PC-3 (cell line): Measurements from ENCODE around the gene NR1D1. TPM values are rescaled to one million over a fixed set of nuclear protein-coding genes. Genes with fewer than 3 reads are reported as not detected.
A peak's percentile ranks its signal among the peaks of the same experiment; 100 is the strongest.
"Not testable (repeated sequence)": the region's sequence is repeated elsewhere in the genome, so short reads cannot be mapped to it uniquely, and the experiment has no call there.

ENCODE experiments used
- ATAC-seq: fragments of 200-7000 bp; cut with Tn5 transposase; 2 replicates; pipeline ENCODE4 v1.9.1; 2020; ENCODE audit warnings: mild to moderate bottlenecking, moderate library complexity
- Bru-seq: library from RNA; stranded (reverse); fragments of 400-500 nt; gene quantifications from one replicate; lab custom pipeline; 2021; lab: Mats Ljungman, UMichigan
- BruChase-seq, 2 experiments: library from RNA; stranded (reverse); fragments of 400-500 nt; gene quantifications; one replicate each; lab custom pipeline; 2021; lab: Mats Ljungman, UMichigan
- BruUV-seq: library from RNA; stranded (reverse); fragments of 400-500 nt; replicated peaks from 2 replicates; lab custom pipeline; 2021; lab: Mats Ljungman, UMichigan
- CTCF ChIA-PET: fragments of 300-600 bp; sonication (Branson Sonifier 250); formaldehyde crosslinking; loops from one replicate; lab custom pipeline; 2022; ENCODE audit warnings: antibody characterized with exemption; lab: Charles Lee
- POLR2A ChIA-PET: fragments of 300-600 bp; sonication (Branson Sonifier 250); formaldehyde crosslinking; loops from one replicate; lab custom pipeline; 2022; ENCODE audit warnings: antibody characterized with exemption; ENCODE audit not compliant: unreplicated experiment; lab: Charles Lee
- DNase-seq: peaks from one replicate; pipeline ENCODE4 v3.0.0-alpha.2; 2015
- H2AFZ ChIP-seq: fragments of 300-600 bp; sonication (generic); 2 replicates; pipeline ENCODE4 v1.6.0; 2016; ENCODE audit warnings: antibody characterized with exemption, low read length
- H3F3A ChIP-seq: fragments of 300-600 bp; sonication (generic); one replicate; pipeline ENCODE4 v1.6.0; 2017; ENCODE audit warnings: antibody characterized with exemption, low read length, control low read depth, mild to moderate bottlenecking; ENCODE audit not compliant: unreplicated experiment
- H3K27ac ChIP-seq: fragments of 300-600 bp; sonication (generic); 2 replicates; pipeline ENCODE4 v1.5.1; 2016; ENCODE audit warnings: mild to moderate bottlenecking, low read length
- H3K27me3 ChIP-seq: fragments of 300-600 bp; sonication (generic); 2 replicates; pipeline ENCODE4 v1.6.1; 2016; ENCODE audit warnings: low read length, mixed read lengths
- H3K36me3 ChIP-seq: fragments of 300-600 bp; sonication (generic); 2 replicates; pipeline ENCODE4 v1.6.1; 2016; ENCODE audit warnings: low read depth, mixed run types, low read length, mixed read lengths
- H3K4me1 ChIP-seq: fragments of 300-600 bp; sonication (generic); 2 replicates; pipeline ENCODE4 v1.5.1; 2016; ENCODE audit warnings: low read length; ENCODE audit not compliant: insufficient read depth
- H3K4me2 ChIP-seq: fragments of 300-600 bp; sonication (generic); 2 replicates; pipeline ENCODE4 v1.6.0; 2016; ENCODE audit warnings: low read length
- H3K4me3 ChIP-seq: fragments of 300-600 bp; sonication (generic); 2 replicates; pipeline ENCODE4 v1.5.1; 2016; ENCODE audit warnings: mild to moderate bottlenecking, low read length, mixed read lengths
- H3K79me2 ChIP-seq: fragments of 300-600 bp; sonication (generic); 2 replicates; pipeline ENCODE4 v1.6.1; 2017; ENCODE audit warnings: low read length, mixed read lengths
- H3K9ac ChIP-seq: fragments of 300-600 bp; sonication (generic); 2 replicates; pipeline ENCODE4 v1.6.0; 2016; ENCODE audit warnings: mild to moderate bottlenecking, low read length
- H3K9me2 ChIP-seq: fragments of 300-600 bp; sonication (generic); replicated peaks from 2 replicates; pipeline ENCODE4 v1.6.1; 2016; ENCODE audit warnings: mixed run types, low read length, mixed read lengths
- H3K9me3 ChIP-seq: fragments of 300-600 bp; sonication (generic); 2 replicates; pipeline ENCODE4 v1.6.1; 2016; ENCODE audit warnings: low read length, mixed read lengths
- H4K20me1 ChIP-seq: fragments of 300-600 bp; sonication (generic); 2 replicates; pipeline ENCODE4 v1.6.1; 2016; ENCODE audit warnings: low read length, mixed read lengths
- CTCF ChIP-seq: fragments of 300-600 bp; sonication (generic); conservative IDR thresholded peaks from 2 replicates; pipeline ENCODE4 v1.5.1; 2017; ENCODE audit warnings: antibody characterized with exemption, low read depth, mild to moderate bottlenecking, low read length
- EZH2 ChIP-seq: fragments of 300-600 bp; sonication (generic); IDR thresholded peaks from one replicate; pipeline ENCODE4 v1.6.1; 2017; ENCODE audit warnings: antibody characterized with exemption, mild to moderate bottlenecking, low read length; ENCODE audit not compliant: unreplicated experiment
- EZH2phosphoT487 ChIP-seq: fragments of 300-600 bp; sonication (generic); IDR thresholded peaks from 2 replicates; pipeline ENCODE4 v1.6.1; 2018; ENCODE audit warnings: mild to moderate bottlenecking, antibody characterized with exemption, low read length, borderline replicate concordance
- intact Hi-C: fragments of 100-400 bp; cut with micrococcal nuclease; formaldehyde crosslinking; loops from 2 replicates; pipeline ENCODE4 v1.9.0; 2023
- long read RNA-seq: library from polyadenylated mRNA; unstranded; transcript quantifications from one replicate; pipeline ENCODE4 v2.0.0, GENCODE V29; 2021; ENCODE audit not compliant: unreplicated experiment
- total RNA-seq: library from RNA; depleted of rRNA; stranded (reverse); fragments of >200 nt; gene quantifications from 2 replicates; pipeline ENCODE4 v1.2.3, GENCODE V29; 2014; rRNA removed

The NR1D1 gene
- total RNA-seq: 7.1 and 9.2 TPM in 2 replicates
- percentile 86 among the genes with signal in this experiment for Bru-seq, nascent RNA
- percentile 81 among the genes with signal in this experiment for BruChase-seq, experiment 1, labeled RNA remaining after a 6-hour chase
- percentile 81 among the genes with signal in this experiment for BruChase-seq, experiment 2, labeled RNA remaining after a 2-hour chase
- long read RNA-seq, transcript NR1D1-201 (8 exons, 2,772 nt): major isoform, 6 of 26 reads
- long read RNA-seq, partial matches to known transcripts: 16 of 26 reads
- long read RNA-seq, other reads (novel, unspliced or antisense): 4 of 26 reads

GRCh38 chr17:40100419-40100668 is at the start of gene NR1D1:
TSS of gene NR1D1 (minus strand) at chr17:40100589. CDS start at chr17:40100094, 495 bp downstream.
- H3K4me1 ChIP-seq: peaks cover 46% of the 10 kb centered on the region
- no peaks in the 10 kb centered on the region for H3K27me3 ChIP-seq
- peak within 1 kb of the TSS; percentile 32 for H2AFZ ChIP-seq
- peak within 1 kb of the TSS; percentile 99 for H3K27ac ChIP-seq
- CTCF ChIA-PET: interaction anchor here (0.6 to 0.9 kb wide), 2 partner anchors 11 to 218 kb away, joined by 4 to 7 read pairs; no protein-coding TSS in a partner anchor
- no TSS peak for BruUV-seq
- H3K4me2 ChIP-seq: peak within 1 kb of the TSS; percentile 89
- H3K4me3 ChIP-seq: peak within 1 kb of the TSS; percentile 80
- ATAC-seq (no peak), DNase-seq (no peak)
- peak within 1 kb of the TSS; percentile 91 for H3K9ac ChIP-seq
- intact Hi-C loops: loop anchor here (1.0 kb wide), 1 partner anchor 13 kb away; no protein-coding TSS in a partner anchor
- H3K36me3 ChIP-seq: no peaks in the 10 kb centered on the region; the same call in 1 of the 2 replicates
- POLR2A ChIA-PET: interaction anchor here (0.6 to 1.1 kb wide), 6 partner anchors 12 to 1667 kb away, joined by 3 to 10 read pairs (median 4); partner anchors contain the start of gene MED24
- H3K79me2 ChIP-seq: peaks cover 23% of the 10 kb centered on the region
- H4K20me1 ChIP-seq: peaks cover 6% of the 10 kb centered on the region
- no peaks in the 10 kb centered on the region for H3K9me3 ChIP-seq
- no peaks in the 10 kb centered on the region for H3K9me2 ChIP-seq
- TF ChIP-seq CTCF (no peak), EZH2 (no peak), EZH2phosphoT487 (no peak)
- no peaks in the 10 kb centered on the region for H3F3A ChIP-seq

GRCh38 chr17:40148527-40148926 is 48.1 kb upstream of the NR1D1 start:
- Histone ChIP-seq H2AFZ (no peak overlapping the region), H3K36me3 (peaks cover 16% of the 10 kb centered on the region), H3K4me3 (no peak overlapping the region), H3K79me2 (peaks cover 45% of the 10 kb centered on the region), H3K4me1 (no peaks in the 10 kb centered on the region), H4K20me1 (no peaks in the 10 kb centered on the region), H3K9me2 (no peaks in the 10 kb centered on the region), H3F3A (no peaks in the 10 kb centered on the region), H3K27me3 (no peaks in the 10 kb centered on the region), H3K9ac (no peak overlapping the region), H3K4me2 (no peak overlapping the region), H3K9me3 (no peaks in the 10 kb centered on the region), H3K27ac (no peak overlapping the region)
- ChIA-PET CTCF (no interaction called here), POLR2A (no interaction called here)
- TF ChIP-seq CTCF (no peak), EZH2 (no peak), EZH2phosphoT487 (no peak)
- DNase-seq (no peak), ATAC-seq (no peak)
- intact Hi-C loops: no loop called here
- no TSS peak for BruUV-seq

- DNase-seq: no peak
- H2AFZ ChIP-seq: no peak overlapping the region
- no peak overlapping the region for H3K27ac ChIP-seq
- H3K9me3 ChIP-seq: no peaks in the 10 kb centered on the region
- TF ChIP-seq CTCF: no peak
- TF ChIP-seq EZH2phosphoT487: no peak
- no peak for TF ChIP-seq EZH2
- no peaks in the 10 kb centered on the region for H4K20me1 ChIP-seq
- ATAC-seq: no peak
- no peaks in the 10 kb centered on the region for H3K27me3 ChIP-seq
- H3K9me2 ChIP-seq: no peaks in the 10 kb centered on the region
- CTCF ChIA-PET: no interaction called here
- no peak overlapping the region for H3K4me2 ChIP-seq
- peaks cover 8% of the 10 kb centered on the region for H3K36me3 ChIP-seq
- H3K9ac ChIP-seq: no peak overlapping the region
- no peak overlapping the region for H3K4me3 ChIP-seq
- peaks cover 7% of the 10 kb centered on the region; the same call in 1 of the 2 replicates for H3K4me1 ChIP-seq
- intact Hi-C loops: no loop called here
- BruUV-seq: no TSS peak
- peaks cover 56% of the 10 kb centered on the region for H3K79me2 ChIP-seq
- no peaks in the 10 kb centered on the region for H3F3A ChIP-seq
- POLR2A ChIA-PET: no interaction called here
These were observed 45.1 kb upstream of the NR1D1 start for GRCh38 chr17:40145476-40145875.

GRCh38 chr17:40143166-40143565 is 42.8 kb upstream of the NR1D1 start:
- ATAC-seq, H3K27me3 ChIP-seq, H3K9ac ChIP-seq, H3K9me2 ChIP-seq, H2AFZ ChIP-seq, BruUV-seq, H3K4me2 ChIP-seq, DNase-seq, H3K4me3 ChIP-seq, intact Hi-C loops, H3K27ac ChIP-seq, H3K36me3 ChIP-seq, H3K9me3 ChIP-seq, H3F3A ChIP-seq, H4K20me1 ChIP-seq: not testable (repeated sequence)
- CTCF ChIA-PET: interaction anchor here (0.6 kb wide), 1 partner anchor 45 kb away, joined by 4 read pairs; no protein-coding TSS in a partner anchor
- Histone ChIP-seq H3K79me2 (peaks cover 54% of the 10 kb centered on the region), H3K4me1 (peaks cover 14% of the 10 kb centered on the region; the same call in 1 of the 2 replicates)
- POLR2A ChIA-PET: interaction anchor here (0.6 kb wide), 1 partner anchor 30 kb away, joined by 4 read pairs; no protein-coding TSS in a partner anchor
